Measurements from ENCODE around the gene SCG2.

SCG2 gene

GRCh38 chr2:223563462-223563861, 38.7 kb downstream of the SCG2 start:
- peak; percentile 60 for DNase-seq

GRCh38 chr2:223562078-223562477, 40.1 kb downstream of the SCG2 start:
- DNase-seq, result no peak

- peak; percentile 17 for DNase-seq
Observed at GRCh38 chr2:223560749-223561435, 41.3 kb downstream of the SCG2 start.

GRCh38 chr2:223558970-223559369, 43.2 kb downstream of the SCG2 start:
- no peak for DNase-seq

GRCh38 chr2:223554923-223555322, 47.2 kb downstream of the SCG2 start:
- DNase-seq, result no peak

- DNase-seq, result peak; percentile 39
Observed at GRCh38 chr2:223549215-223549614, 52.9 kb downstream of the SCG2 start.

GRCh38 chr2:223548194-223548593, 54.0 kb downstream of the SCG2 start:
- DNase-seq, result no peak

Measured in NCI-H2227 treated with DMSO at 0.1 percent for 48 hours (cell line).